HEK293 (cell line): Measurements from ENCODE around the gene ACP7.

Experiments
- CTCF ChIA-PET: fragments of 350-600 bp; formaldehyde crosslinking; extraction: SDS; loops from one replicate; lab custom pipeline; 2021; ENCODE audit warnings: antibody characterized with exemption; lab: Yijun Ruan, JAX
- POLR2A ChIA-PET: fragments of 300-600 bp; formaldehyde crosslinking; extraction: SDS; loops from one replicate; lab custom pipeline; 2020; ENCODE audit warnings: antibody characterized with exemption, inconsistent platforms; lab: Yijun Ruan, JAX
- H3K27ac ChIP-seq: fragments of 200-500 bp; sonication (Bioruptor generic); 2 replicates; pipeline ENCODE4 v1.5.1; 2014; ENCODE audit warnings: low read depth, low read length, control low read depth, inconsistent platforms; ENCODE audit errors: extremely low read depth
- H3K36me3 ChIP-seq, 2 experiments: fragments of 200-500 bp in 1 of 2; sonication (Bioruptor generic) in 1 of 2; 1 replicate in 1 of 2; 2 replicates in 1 of 2; pipeline ENCODE4 v1.5.1; 2014 to 2017; ENCODE audit warnings: inconsistent platforms in 2 of 2, low read length in 2 of 2; ENCODE audit not compliant: control insufficient read depth in 2 of 2, insufficient read depth in 1 of 2
- H3K4me1 ChIP-seq: fragments of 200-500 bp; sonication (Bioruptor generic); 2 replicates; pipeline ENCODE4 v1.5.1; 2014; ENCODE audit warnings: mild to moderate bottlenecking, low read length, inconsistent platforms; ENCODE audit not compliant: control insufficient read depth, insufficient read depth
- H3K4me3 ChIP-seq: 2 replicates; pipeline ENCODE4 v1.5.1; 2011; ENCODE audit warnings: low read depth, mild to moderate bottlenecking, control low read depth, low read length, moderate library complexity
- H3K9me3 ChIP-seq: fragments of 200-500 bp; sonication (Bioruptor generic); 2 replicates; pipeline ENCODE4 v1.5.1; 2014; ENCODE audit warnings: low read depth, low read length, inconsistent platforms; ENCODE audit not compliant: control insufficient read depth, insufficient read depth
- EGR2 ChIP-seq: fragments of 450-650 bp; formaldehyde crosslinking; IDR thresholded peaks from 2 replicates; pipeline ENCODE4 v1.5.1; 2016; ENCODE audit warnings: low read depth, missing biosample characterization, missing genetic modification characterization
- GLIS2 ChIP-seq: fragments of 450-650 bp; formaldehyde crosslinking; IDR thresholded peaks from 2 replicates; pipeline ENCODE4 v1.5.1; 2016; ENCODE audit warnings: missing biosample characterization, missing genetic modification characterization
- IKZF3 ChIP-seq: fragments of 450-650 bp; IDR thresholded peaks from 2 replicates; pipeline ENCODE4 v1.5.0; 2018; ENCODE audit warnings: missing biosample characterization, mild to moderate bottlenecking, missing genetic modification characterization, moderate library complexity
- KLF17 ChIP-seq: fragments of 450-650 bp; formaldehyde crosslinking; IDR thresholded peaks from 2 replicates; pipeline ENCODE4 v1.5.1; 2016; ENCODE audit warnings: missing biosample characterization, missing genetic modification characterization
- PATZ1 ChIP-seq: fragments of 450-650 bp; formaldehyde crosslinking; IDR thresholded peaks from 2 replicates; pipeline ENCODE4 v1.5.1; 2016; ENCODE audit warnings: missing biosample characterization, missing genetic modification characterization
- PRDM2 ChIP-seq: fragments of 450-650 bp; formaldehyde crosslinking; IDR thresholded peaks from 2 replicates; pipeline ENCODE4 v1.5.1; 2016; ENCODE audit warnings: missing biosample characterization, missing genetic modification characterization, borderline replicate concordance
- ZBTB17 ChIP-seq: fragments of 450-650 bp; formaldehyde crosslinking; IDR thresholded peaks from 2 replicates; pipeline ENCODE4 v1.5.1; 2016; ENCODE audit warnings: missing biosample characterization, missing genetic modification characterization
- ZBTB20 ChIP-seq: fragments of 450-650 bp; formaldehyde crosslinking; IDR thresholded peaks from 2 replicates; pipeline ENCODE4 v1.5.1; 2016; ENCODE audit warnings: missing biosample characterization, missing genetic modification characterization
- ZBTB26 ChIP-seq: fragments of 450-650 bp; formaldehyde crosslinking; optimal IDR thresholded peaks from 2 replicates; pipeline ENCODE3; 2016; ENCODE audit warnings: missing biosample characterization, mild to moderate bottlenecking, missing genetic modification characterization
- ZFHX2 ChIP-seq: fragments of 450-650 bp; formaldehyde crosslinking; conservative IDR thresholded peaks from 2 replicates; pipeline ENCODE4 v1.5.1; 2016; ENCODE audit warnings: missing biosample characterization, missing genetic modification characterization
- ZIC2 ChIP-seq: fragments of 450-650 bp; formaldehyde crosslinking; IDR thresholded peaks from 2 replicates; pipeline ENCODE4 v1.5.1; 2016; ENCODE audit warnings: missing biosample characterization, missing genetic modification characterization
- ZNF140 ChIP-seq: fragments of 450-650 bp; formaldehyde crosslinking; IDR thresholded peaks from 2 replicates; pipeline ENCODE4 v1.5.1; 2016; ENCODE audit warnings: missing biosample characterization, missing genetic modification characterization
- ZNF202 ChIP-seq: fragments of 450-650 bp; formaldehyde crosslinking; IDR thresholded peaks from 2 replicates; pipeline ENCODE4 v1.5.1; 2016; ENCODE audit warnings: missing biosample characterization, missing genetic modification characterization, borderline replicate concordance
- ZNF585B ChIP-seq: fragments of 450-650 bp; formaldehyde crosslinking; IDR thresholded peaks from 2 replicates; pipeline ENCODE4 v1.5.1; 2016; ENCODE audit warnings: missing biosample characterization, missing genetic modification characterization
- ZNF792 ChIP-seq: fragments of 450-650 bp; formaldehyde crosslinking; IDR thresholded peaks from 2 replicates; pipeline ENCODE4 v1.5.1; 2016; ENCODE audit warnings: missing biosample characterization, missing genetic modification characterization
- ZSCAN30 ChIP-seq: fragments of 450-650 bp; IDR thresholded peaks from 2 replicates; pipeline ENCODE4 v1.5.1; 2018; ENCODE audit warnings: missing biosample characterization, mild to moderate bottlenecking, missing genetic modification characterization, moderate library complexity

ACP7 gene

GRCh38 chr19:39133431-39134270 lies 49.5 kb downstream of the ACP7 start:
- ChIA-PET CTCF (interaction anchor here (0.5 to 1.8 kb wide), 7 partner anchors 11 to 278 kb away, joined by 3 to 11 read pairs (median 5); no protein-coding TSS in a partner anchor), POLR2A (no interaction called here)
- peaks cover 0 to 4% of the 10 kb centered on the region in 2 experiments; a peak in 2 of 3 replicates for H3K36me3 ChIP-seq
- H3K9me3 ChIP-seq, result no peaks in the 10 kb centered on the region
- TF ChIP-seq ZIC2 (0 out of 2 replicates have a peak, but pooled peaks have one; percentile 18), ZNF202 (tag by site-specific recombination) (no peak), IKZF3 (tag by site-specific recombination) (peak; percentile 19; the same call in 1 of the 2 replicates), GLIS2 (tag by site-specific recombination) (peak; percentile 61), KLF17 (tag by site-specific recombination) (peak; percentile 68), ZNF140 (no peak), PRDM2 (tag by site-specific recombination) (no peak), ZNF585B (0 out of 2 replicates have a peak, but pooled peaks have one; percentile 5), ZSCAN30 (no peak), PATZ1 (peak; percentile 56; the same call in 1 of the 2 replicates), EGR2 (tag by site-specific recombination) (peak; percentile 97), ZBTB17 (0 out of 2 replicates have a peak, but pooled peaks have one; percentile 29), ZBTB26 (no peak), ZBTB20 (tag by site-specific recombination) (peak; percentile 62), ZNF792 (tag by site-specific recombination) (no peak), ZFHX2 (tag by site-specific recombination) (peak; percentile 95)
- 0 out of 2 replicates have a peak overlapping the region, but pooled peaks have one; percentile 4 for H3K27ac ChIP-seq
- peaks cover 40% of the 10 kb centered on the region for H3K4me1 ChIP-seq
- no peak overlapping the region for H3K4me3 ChIP-seq
